H1 (cell line): ENCODE results near the gene PRKN. TPM values are rescaled to one million over a fixed set of nuclear protein-coding genes. Genes with fewer than 3 reads are reported as not detected.

Experiments
- CTCF ChIA-PET: fragments of 300-600 bp; sonication (Branson Sonifier 250); formaldehyde crosslinking; loops from one replicate; lab custom pipeline; 2021; ENCODE audit not compliant: partially characterized antibody; lab: Charles Lee
- POLR2A ChIA-PET: fragments of 300-600 bp; sonication (Branson Sonifier 250); formaldehyde crosslinking; loops from one replicate; lab custom pipeline; 2021; ENCODE audit warnings: inconsistent platforms; ENCODE audit not compliant: partially characterized antibody; lab: Charles Lee
- DNase-seq, 2 experiments: peaks; one replicate each; pipeline versions ENCODE4 v3.0.0 to v3.0.0-alpha.2; 2010 to 2022; ENCODE audit warnings: low spot score in 2 of 2, low read depth in 1 of 2, mixed read lengths in 1 of 2
- FAIRE-seq: peaks from 2 replicates; lab custom pipeline; 2011; peaks lifted over from hg19 to GRCh38; lab: Jason Lieb, UNC
- H2AFZ ChIP-seq: 2 replicates; pipeline ENCODE4 v1.8.1; 2012; ENCODE audit warnings: low read length, inconsistent platforms
- H2AK5ac ChIP-seq: 2 replicates; pipeline ENCODE4 v1.6.1; 2013; ENCODE audit warnings: low read depth, low read length
- H2BK120ac ChIP-seq: replicated peaks from 2 replicates; pipeline ENCODE3; 2013; ENCODE audit warnings: low read depth, low read length, inconsistent platforms
- H2BK12ac ChIP-seq: 2 replicates; pipeline ENCODE4 v1.6.1; 2013; ENCODE audit warnings: low read depth, low read length
- H2BK15ac ChIP-seq: 2 replicates; pipeline ENCODE4 v1.6.1; 2013; ENCODE audit warnings: low read length
- H2BK20ac ChIP-seq: 2 replicates; pipeline ENCODE4 v1.6.1; 2013; ENCODE audit warnings: low read length
- H2BK5ac ChIP-seq: 2 replicates; pipeline ENCODE4 v1.6.1; 2013; ENCODE audit warnings: low read depth, low read length
- H3K14ac ChIP-seq: 2 replicates; pipeline ENCODE4 v1.6.1; 2013; ENCODE audit warnings: inconsistent platforms; ENCODE audit not compliant: insufficient read length
- H3K18ac ChIP-seq: 2 replicates; pipeline ENCODE4 v1.6.1; 2013; ENCODE audit warnings: low read length; ENCODE audit errors: extremely low read depth
- H3K23ac ChIP-seq: 2 replicates; pipeline ENCODE4 v1.6.1; 2013; ENCODE audit warnings: inconsistent platforms; ENCODE audit not compliant: insufficient read length
- H3K23me2 ChIP-seq: 2 replicates; pipeline ENCODE4 v1.6.1; 2013; ENCODE audit warnings: low read depth, low read length
- H3K27ac ChIP-seq: 2 replicates; pipeline ENCODE4 v1.6.1; 2011; ENCODE audit warnings: low read depth, low read length, inconsistent platforms
- H3K27me3 ChIP-seq, 4 experiments: replicated peaks in 1 of 4; 1 replicate in 1 of 4; 2 replicates in 3 of 4; pipeline versions ENCODE4 v1.6.1 to v1.8.1; 2011 to 2013; ENCODE audit warnings: low read length in 3 of 4, mild to moderate bottlenecking in 3 of 4, inconsistent platforms in 2 of 4, mixed read lengths in 2 of 4, moderate library complexity in 1 of 4; ENCODE audit not compliant: control insufficient read depth in 3 of 4, insufficient read depth in 3 of 4; ENCODE audit errors: extremely low read depth in 1 of 4
- H3K36me3 ChIP-seq, 4 experiments: 2 replicates each; pipeline versions ENCODE4 v1.6.1 to v1.8.1; 2011 to 2013; ENCODE audit warnings: mild to moderate bottlenecking in 4 of 4, low read length in 3 of 4, moderate library complexity in 2 of 4, control low read depth in 1 of 4, inconsistent platforms in 1 of 4; ENCODE audit not compliant: insufficient read depth in 4 of 4, control insufficient read depth in 2 of 4
- H3K4ac ChIP-seq: replicated peaks from 2 replicates; pipeline ENCODE3; 2013; ENCODE audit warnings: low read length, low read depth, mixed read lengths, inconsistent platforms; ENCODE audit not compliant: insufficient read length
- H3K4me1 ChIP-seq, 4 experiments: replicated peaks in 1 of 4; 1 replicate in 1 of 4; 2 replicates in 3 of 4; pipeline versions ENCODE4 v1.6.1 to v1.8.1; 2011 to 2013; ENCODE audit warnings: low read length in 3 of 4, inconsistent platforms in 2 of 4, mixed read lengths in 1 of 4; ENCODE audit not compliant: insufficient read depth in 4 of 4, control insufficient read depth in 3 of 4
- H3K4me2 ChIP-seq, 2 experiments: 2 replicates each; pipeline versions ENCODE4 v1.6.1 to v1.8.1; 2011 to 2013; ENCODE audit warnings: low read depth in 2 of 2, low read length in 2 of 2, control low read depth in 1 of 2, inconsistent platforms in 1 of 2, mild to moderate bottlenecking in 1 of 2; ENCODE audit not compliant: insufficient read depth in 1 of 2
- H3K4me3 ChIP-seq, 4 experiments: fragments of 200-600, 300-600 bp in 1 of 4; sonication (generic), shearing (Covaris generic), sonication (Bioruptor Twin) in 1 of 4; 2 replicates each; pipeline versions ENCODE4 v1.5.1 to v1.8.1; 2011 to 2016; ENCODE audit warnings: low read length in 4 of 4, low read depth in 3 of 4, control low read depth in 2 of 4, inconsistent platforms in 2 of 4, mild to moderate bottlenecking in 2 of 4, mixed read lengths in 1 of 4, moderate library complexity in 1 of 4; ENCODE audit not compliant: insufficient read depth in 2 of 4; ENCODE audit errors: extremely low read depth in 1 of 4
- H3K56ac ChIP-seq: replicated peaks from 2 replicates; pipeline ENCODE3; 2013; ENCODE audit warnings: low read depth, mild to moderate bottlenecking, mixed read lengths, low read length, inconsistent platforms; ENCODE audit not compliant: insufficient read length
- H3K79me1 ChIP-seq: 2 replicates; pipeline ENCODE4 v1.6.1; 2013; ENCODE audit warnings: low read depth, low read length, control low read depth
- H3K79me2 ChIP-seq, 2 experiments: 2 replicates each; pipeline versions ENCODE4 v1.6.1 to v1.8.1; 2012 to 2013; ENCODE audit warnings: low read length in 2 of 2, mild to moderate bottlenecking in 2 of 2, inconsistent platforms in 1 of 2; ENCODE audit not compliant: insufficient read depth in 2 of 2, control insufficient read depth in 1 of 2
- H3K9ac ChIP-seq, 4 experiments: replicated peaks in 1 of 4; 1 replicate in 1 of 4; 2 replicates in 3 of 4; pipeline versions ENCODE4 v1.6.1 to v1.8.1; 2011 to 2013; ENCODE audit warnings: low read depth in 3 of 4, low read length in 3 of 4, control low read depth in 2 of 4, mild to moderate bottlenecking in 2 of 4, moderate library complexity in 2 of 4, inconsistent platforms in 1 of 4; ENCODE audit errors: extremely low read depth in 1 of 4
- H3K9me3 ChIP-seq, 2 experiments: 2 replicates each; pipeline versions ENCODE4 v1.6.1 to v1.8.1; 2012 to 2013; ENCODE audit warnings: mild to moderate bottlenecking in 2 of 2, moderate library complexity in 2 of 2, control low read depth in 1 of 2, inconsistent platforms in 1 of 2, low read depth in 1 of 2, low read length in 1 of 2, mixed read lengths in 1 of 2; ENCODE audit not compliant: insufficient read depth in 2 of 2
- H4K20me1 ChIP-seq, 2 experiments: replicated peaks in 1 of 2; 2 replicates each; pipeline versions ENCODE3 to v1.8.1; 2011 to 2013; ENCODE audit warnings: inconsistent platforms in 2 of 2, low read length in 2 of 2, mild to moderate bottlenecking in 1 of 2; ENCODE audit not compliant: insufficient read depth in 2 of 2, control insufficient read depth in 1 of 2
- H4K5ac ChIP-seq: 2 replicates; pipeline ENCODE4 v1.6.1; 2013; ENCODE audit warnings: low read length, low read depth, mixed read lengths, inconsistent platforms; ENCODE audit not compliant: insufficient read length
- H4K8ac ChIP-seq: 2 replicates; pipeline ENCODE4 v1.8.0; 2013; ENCODE audit warnings: mild to moderate bottlenecking, moderate library complexity, low read length, inconsistent platforms; ENCODE audit not compliant: insufficient read depth; ENCODE audit errors: extremely low read depth
- H4K91ac ChIP-seq: replicated peaks from 2 replicates; pipeline ENCODE3; 2013; ENCODE audit warnings: low read length, mixed read lengths, inconsistent platforms; ENCODE audit not compliant: insufficient read length
- CBX5 ChIP-seq: fragments of 300-800, 300-1000 bp; sonication (generic); IDR thresholded peaks from 2 replicates; pipeline ENCODE4 v1.7.1; 2016; ENCODE audit warnings: antibody characterized with exemption, low read length, low read depth
- CHD2 ChIP-seq: IDR thresholded peaks from 2 replicates; pipeline ENCODE4 v1.6.1; 2012; ENCODE audit warnings: low read length, improper control_type of control experiment
- EZH2 ChIP-seq: fragments of 200-600 bp; sonication (generic); IDR thresholded peaks from 2 replicates; pipeline ENCODE4 v1.7.1; 2012; ENCODE audit warnings: low read depth, mild to moderate bottlenecking, moderate library complexity, low read length, inconsistent platforms; ENCODE audit not compliant: severe bottlenecking
- FOSL1 ChIP-seq: IDR thresholded peaks from 2 replicates; pipeline ENCODE4 v1.6.1; 2011; ENCODE audit warnings: mild to moderate bottlenecking, low read depth, low read length, moderate library complexity; ENCODE audit not compliant: insufficient read depth
- HDAC6 ChIP-seq: IDR thresholded peaks from one replicate; pipeline ENCODE4 v1.7.1; 2012; ENCODE audit warnings: low read depth, mild to moderate bottlenecking, inconsistent platforms, low read length, moderate library complexity
- POU5F1 ChIP-seq: IDR thresholded peaks from 2 replicates; pipeline ENCODE4 v1.6.1; 2011; ENCODE audit warnings: low read depth, mild to moderate bottlenecking, low read length, moderate library complexity
- SAP30 ChIP-seq: fragments of 300-600 bp; sonication (generic); IDR thresholded peaks from 2 replicates; pipeline ENCODE4 v1.7.1; 2012; ENCODE audit warnings: low read length, moderate library complexity, mild to moderate bottlenecking, inconsistent platforms; ENCODE audit not compliant: insufficient read depth, insufficient replicate concordance
- SIN3A ChIP-seq, 2 experiments: IDR thresholded peaks in 1 of 2; conservative IDR thresholded peaks in 1 of 2; 2 replicates each; pipeline ENCODE4 v1.6.1; 2011 to 2012; ENCODE audit warnings: low read length in 2 of 2, improper control_type of control experiment in 1 of 2, low read depth in 1 of 2, mild to moderate bottlenecking in 1 of 2
- SRF ChIP-seq: IDR thresholded peaks from 2 replicates; pipeline ENCODE4 v1.6.1; 2011; ENCODE audit warnings: mild to moderate bottlenecking, low read depth, low read length, moderate library complexity
- WGBS, 2 experiments: shearing (Covaris generic) in 1 of 2; methylation state at CpG; one replicate each; pipeline versions ENCODE4 v1.1.6 to v1.1.7; 2013 to 2015; ENCODE audit warnings: low lambda C conversion rate in 2 of 2, mixed read lengths in 2 of 2, inconsistent platforms in 1 of 2, low coverage in 1 of 2, missing lambda C conversion rate in 1 of 2; ENCODE audit not compliant: insufficient replicate concordance in 2 of 2, insufficient coverage in 1 of 2, insufficient read length in 1 of 2; ENCODE audit errors: extremely low coverage in 1 of 2, missing lambda C conversion rate in 1 of 2; 5-methylcytosine and 5-hydroxymethylcytosine counted together
- polyA plus RNA-seq, 7 experiments: library from polyadenylated mRNA; depleted of rRNA in 3 of 7; stranded (reverse) in 5 of 7; unstranded in 2 of 7; fragments of >200 nt in 5 of 7; fragments of 200-250 nt in 2 of 7; gene quantifications; 1 replicate in 5 of 7; 2 replicates in 1 of 7; 4 replicates in 1 of 7; pipeline versions ENCODE4 v1.2.1 to v1.2.3, GENCODE V29; 2011 to 2013; ENCODE audit warnings: missing spikeins in 2 of 7, mixed read lengths in 2 of 7
- total RNA-seq: library from RNA; stranded (reverse); fragmentation: NEBNext Ultra II Directional; extraction: Animal tissue kit (Norgen Biotek cat#: 25700); gene quantifications from 2 replicates; pipeline ENCODE4 v1.2.1, GENCODE V29; 2021
- TF ChIP-seq, protein P1 (sequence below): IDR thresholded peaks from 2 replicates; pipeline ENCODE4 v1.6.1; 2012; ENCODE audit warnings: low read length, inconsistent platforms

Gene PRKN
- total and polyA plus RNA-seq, 2 of the 8 experiments (the other 6 are each of a cell fraction or from before 2014, with no cell fraction given) = 0.13 to 0.29 TPM

GRCh38 chr6:161568885-161569456 lies 1158.6 kb downstream of the PRKN start:
- Histone ChIP-seq H3K4me2 (no peak overlapping the region), H3K4me1 (no peaks in the 10 kb centered on the region), H3K23ac (no peak overlapping the region), H3K4ac (no peak overlapping the region), H3K27ac (no peak overlapping the region), H4K91ac (no peak overlapping the region), H4K8ac (no peak overlapping the region), H3K9me3 (0 out of 4 replicates have a peak, but pooled peaks cover 0 to 2% of the 10 kb centered on the region in 2 experiments), H3K18ac (no peak overlapping the region), H4K20me1 (no peaks in the 10 kb centered on the region), H3K79me1 (no peaks in the 10 kb centered on the region), H3K9ac (no peak overlapping the region), H3K14ac (no peak overlapping the region), H2BK20ac (no peak overlapping the region), H3K23me2 (no peaks in the 10 kb centered on the region), H2AFZ (no peak overlapping the region), H2BK12ac (no peak overlapping the region), H3K27me3 (no peaks in the 10 kb centered on the region), H2BK5ac (no peak overlapping the region), H3K4me3 (no peak overlapping the region), H3K79me2 (no peaks in the 10 kb centered on the region), H3K56ac (no peak overlapping the region), H2AK5ac (no peak overlapping the region), H2BK120ac (no peak overlapping the region), H4K5ac (no peak overlapping the region), H2BK15ac (no peak overlapping the region), H3K36me3 (no peaks in the 10 kb centered on the region)
- DNase-seq = no peak
- CTCF ChIA-PET = no interaction called here
- FAIRE-seq = no peak
- POLR2A ChIA-PET = no interaction called here
- WGBS, 2 experiments = 89% methylated on average over 6 of the region's 6 CpGs; no CpG with 5 or more reads in 1 of the 2 experiments
- TF ChIP-seq CBX5 = no peak
- no peak for TF ChIP-seq FOSL1
- TF ChIP-seq POU5F1 = no peak
- TF ChIP-seq SIN3A (conservative IDR thresholded peaks at IDR 0.05 in 1 of 2, IDR thresholded peaks at IDR 0.05 in 1 of 2; ENCODE audit: low read depth in 1 of 2, low read length in 2 of 2) = no peak
- no peak for TF ChIP-seq CHD2
- no peak for TF ChIP-seq EZH2
- TF ChIP-seq, protein P1, sequence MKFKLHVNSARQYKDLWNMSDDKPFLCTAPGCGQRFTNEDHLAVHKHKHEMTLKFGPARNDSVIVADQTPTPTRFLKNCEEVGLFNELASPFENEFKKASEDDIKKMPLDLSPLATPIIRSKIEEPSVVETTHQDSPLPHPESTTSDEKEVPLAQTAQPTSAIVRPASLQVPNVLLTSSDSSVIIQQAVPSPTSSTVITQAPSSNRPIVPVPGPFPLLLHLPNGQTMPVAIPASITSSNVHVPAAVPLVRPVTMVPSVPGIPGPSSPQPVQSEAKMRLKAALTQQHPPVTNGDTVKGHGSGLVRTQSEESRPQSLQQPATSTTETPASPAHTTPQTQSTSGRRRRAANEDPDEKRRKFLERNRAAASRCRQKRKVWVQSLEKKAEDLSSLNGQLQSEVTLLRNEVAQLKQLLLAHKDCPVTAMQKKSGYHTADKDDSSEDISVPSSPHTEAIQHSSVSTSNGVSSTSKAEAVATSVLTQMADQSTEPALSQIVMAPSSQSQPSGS = no peak
- no peak for TF ChIP-seq SRF
- TF ChIP-seq SAP30 = no peak
- TF ChIP-seq HDAC6 = no peak
